ENCODE results near the gene LAMTOR2. TPM values are rescaled to one million over a fixed set of nuclear protein-coding genes. Genes with fewer than 3 reads are reported as not detected.

LAMTOR2 gene
- total and polyA plus RNA-seq, 2 donors (not counting 1 experiment from before 2014, with no cell fraction given): 56.3 to 84.7 TPM

DNA sequence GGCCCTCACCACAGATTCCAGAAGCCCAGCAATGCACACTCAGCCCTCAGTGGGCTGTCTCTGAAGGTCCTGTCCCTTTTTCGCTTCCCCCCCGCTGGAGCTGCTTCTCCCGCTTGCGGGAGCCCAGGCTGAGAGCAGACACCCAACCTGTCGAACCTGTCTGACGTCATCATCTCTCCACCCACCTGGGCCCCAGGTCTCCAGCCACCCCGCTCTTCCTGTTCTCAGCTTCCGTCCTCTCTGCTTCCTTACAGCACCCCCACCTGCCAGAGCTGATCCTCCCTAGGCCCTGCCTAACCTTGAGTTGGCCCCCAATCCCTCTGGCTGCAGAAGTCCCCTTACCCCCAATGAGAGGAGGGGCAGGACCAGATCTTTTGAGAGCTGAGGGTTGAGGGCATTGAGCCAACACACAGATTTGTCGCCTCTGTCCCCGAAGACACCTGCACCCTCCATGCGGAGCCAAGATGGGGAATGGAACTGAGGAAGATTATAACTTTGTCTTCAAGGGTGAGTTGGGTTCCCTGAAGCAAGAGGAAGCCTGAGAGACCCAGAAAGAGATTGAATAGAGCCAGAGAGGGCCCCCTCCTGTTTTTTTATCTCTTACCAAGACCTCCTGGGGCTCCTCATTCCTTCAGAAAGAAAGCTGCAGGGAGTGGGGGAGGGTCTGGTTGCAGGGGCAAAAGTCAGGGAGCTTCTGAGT lies 6.5 kb downstream of the LAMTOR2 start, which contains the start of gene RAB25:
Gene RAB25 (plus strand): TSS at position 224 of the 700 bp plus-strand sequence. CDS start 241 bp downstream, at position 465.
- DNase-seq (ENCODE audit: low read depth in 2 of 2): no peak
- no peak within 1 kb of the TSS for H3K27ac ChIP-seq (ENCODE audit: insufficient read depth, low read length)
- H3K27me3 ChIP-seq (ENCODE audit: control insufficient read depth, insufficient read depth, low read length): no peaks in the 10 kb centered on the region
- TF ChIP-seq EZH2 (IDR thresholded peaks at IDR 0.05; ENCODE audit: low read length, missing control alignments): no peak
- TF ChIP-seq, protein P1, sequence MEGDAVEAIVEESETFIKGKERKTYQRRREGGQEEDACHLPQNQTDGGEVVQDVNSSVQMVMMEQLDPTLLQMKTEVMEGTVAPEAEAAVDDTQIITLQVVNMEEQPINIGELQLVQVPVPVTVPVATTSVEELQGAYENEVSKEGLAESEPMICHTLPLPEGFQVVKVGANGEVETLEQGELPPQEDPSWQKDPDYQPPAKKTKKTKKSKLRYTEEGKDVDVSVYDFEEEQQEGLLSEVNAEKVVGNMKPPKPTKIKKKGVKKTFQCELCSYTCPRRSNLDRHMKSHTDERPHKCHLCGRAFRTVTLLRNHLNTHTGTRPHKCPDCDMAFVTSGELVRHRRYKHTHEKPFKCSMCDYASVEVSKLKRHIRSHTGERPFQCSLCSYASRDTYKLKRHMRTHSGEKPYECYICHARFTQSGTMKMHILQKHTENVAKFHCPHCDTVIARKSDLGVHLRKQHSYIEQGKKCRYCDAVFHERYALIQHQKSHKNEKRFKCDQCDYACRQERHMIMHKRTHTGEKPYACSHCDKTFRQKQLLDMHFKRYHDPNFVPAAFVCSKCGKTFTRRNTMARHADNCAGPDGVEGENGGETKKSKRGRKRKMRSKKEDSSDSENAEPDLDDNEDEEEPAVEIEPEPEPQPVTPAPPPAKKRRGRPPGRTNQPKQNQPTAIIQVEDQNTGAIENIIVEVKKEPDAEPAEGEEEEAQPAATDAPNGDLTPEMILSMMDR (conservative IDR thresholded peaks at IDR 0.05 in 1 of 2, IDR thresholded peaks at IDR 0.05 in 1 of 2; ENCODE audit: low read depth in 1 of 2, low read length in 2 of 2): no peak
- H2AFZ ChIP-seq (ENCODE audit: low read length): no peak within 1 kb of the TSS
- H3K4me3 ChIP-seq (replicated peaks in 1 of 4; ENCODE audit: control extremely low read depth in 1 of 4, insufficient read depth in 1 of 4, low read depth in 3 of 4, low read length in 4 of 4): no peak within 1 kb of the TSS
- H3K9ac ChIP-seq (ENCODE audit: insufficient read depth, low read length): no peak within 1 kb of the TSS
- H3K4me2 ChIP-seq (ENCODE audit: extremely low read depth, insufficient read depth, low read length): no peak within 1 kb of the TSS
- peaks cover 2% of the 10 kb centered on the region for H3K36me3 ChIP-seq (ENCODE audit: control insufficient read depth, insufficient read depth, low read length)
- no peaks in the 10 kb centered on the region for H3K9me3 ChIP-seq (ENCODE audit: control insufficient read depth, insufficient read depth, low read depth, low read length)
- H3K4me1 ChIP-seq (ENCODE audit: control insufficient read depth, extremely low read depth, insufficient read depth, low read length): no peaks in the 10 kb centered on the region
- no peaks in the 10 kb centered on the region for H4K20me1 ChIP-seq (ENCODE audit: control insufficient read depth, extremely low read depth, insufficient read depth, low read length)
- H3K79me2 ChIP-seq (ENCODE audit: control insufficient read depth, insufficient read depth, low read length): no peaks in the 10 kb centered on the region

DNA sequence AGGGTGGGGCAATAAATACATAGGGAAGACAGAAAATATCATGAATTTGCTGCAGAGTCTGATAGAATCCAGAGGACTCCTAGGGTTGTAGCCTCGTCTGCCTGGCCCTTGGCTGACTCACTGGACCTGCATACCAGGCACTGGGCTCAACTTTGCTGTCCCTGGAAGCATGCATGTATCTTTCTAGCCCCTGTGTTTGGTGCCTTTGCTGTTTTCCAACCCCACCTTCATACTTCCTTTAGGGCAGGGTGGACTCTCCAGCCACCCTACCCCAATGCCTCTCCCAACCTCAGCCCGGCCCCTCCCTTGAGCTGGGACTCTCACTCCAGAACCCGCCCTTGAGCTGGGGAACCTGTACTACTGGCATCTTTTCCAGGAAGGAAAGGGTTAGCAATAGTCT lies 7.6 kb downstream of the LAMTOR2 start:
- Histone ChIP-seq H3K4me2 (ENCODE audit: extremely low read depth, insufficient read depth, low read length) (no peak overlapping the region), H3K36me3 (ENCODE audit: control insufficient read depth, insufficient read depth, low read length) (peaks cover 2% of the 10 kb centered on the region), H3K27ac (ENCODE audit: insufficient read depth, low read length) (no peak overlapping the region), H3K9ac (ENCODE audit: insufficient read depth, low read length) (no peak overlapping the region), H3K4me3 (replicated peaks in 1 of 4; ENCODE audit: control extremely low read depth in 1 of 4, insufficient read depth in 1 of 4, low read depth in 3 of 4, low read length in 4 of 4) (no peak overlapping the region), H3K79me2 (ENCODE audit: control insufficient read depth, insufficient read depth, low read length) (no peaks in the 10 kb centered on the region), H3K27me3 (ENCODE audit: control insufficient read depth, insufficient read depth, low read length) (no peaks in the 10 kb centered on the region), H3K9me3 (ENCODE audit: control insufficient read depth, insufficient read depth, low read depth, low read length) (no peaks in the 10 kb centered on the region), H3K4me1 (ENCODE audit: control insufficient read depth, extremely low read depth, insufficient read depth, low read length) (no peaks in the 10 kb centered on the region), H4K20me1 (ENCODE audit: control insufficient read depth, extremely low read depth, insufficient read depth, low read length) (no peaks in the 10 kb centered on the region), H2AFZ (ENCODE audit: low read length) (no peak overlapping the region)
- TF ChIP-seq, protein P1 (conservative IDR thresholded peaks at IDR 0.05 in 1 of 2, IDR thresholded peaks at IDR 0.05 in 1 of 2; ENCODE audit: low read depth in 1 of 2, low read length in 2 of 2): no peak
- TF ChIP-seq EZH2 (IDR thresholded peaks at IDR 0.05; ENCODE audit: low read length, missing control alignments): no peak
- no peak for DNase-seq (ENCODE audit: low read depth in 2 of 2)

DNA sequence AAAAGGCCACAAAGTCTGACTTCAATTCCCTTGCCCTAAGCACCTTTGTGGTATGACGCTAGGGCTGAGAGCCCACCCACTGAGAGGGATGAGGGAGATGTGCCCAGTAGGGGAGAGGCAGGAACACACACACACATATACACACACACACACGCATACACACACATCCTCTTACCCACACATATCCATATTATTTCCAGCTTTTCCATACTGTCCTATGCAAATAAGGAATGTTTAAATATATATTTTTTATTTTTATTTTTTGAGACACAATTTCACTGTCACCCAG lies 9.4 kb downstream of the LAMTOR2 start:
- no peaks in the 10 kb centered on the region for H3K27me3 ChIP-seq (ENCODE audit: control insufficient read depth, insufficient read depth, low read length)

More for the DNA sequence above, 9.4 kb downstream of the LAMTOR2 start:
- Histone ChIP-seq H3K36me3 (ENCODE audit: control insufficient read depth, insufficient read depth, low read length) (no peaks in the 10 kb centered on the region), H3K4me1 (ENCODE audit: control insufficient read depth, extremely low read depth, insufficient read depth, low read length) (no peaks in the 10 kb centered on the region), H3K4me2 (ENCODE audit: extremely low read depth, insufficient read depth, low read length) (no peak overlapping the region), H3K9ac (ENCODE audit: insufficient read depth, low read length) (no peak overlapping the region), H3K4me3 (replicated peaks in 1 of 4; ENCODE audit: control extremely low read depth in 1 of 4, insufficient read depth in 1 of 4, low read depth in 3 of 4, low read length in 4 of 4) (no peak overlapping the region), H4K20me1 (ENCODE audit: control insufficient read depth, extremely low read depth, insufficient read depth, low read length) (no peaks in the 10 kb centered on the region), H3K9me3 (ENCODE audit: control insufficient read depth, insufficient read depth, low read depth, low read length) (no peaks in the 10 kb centered on the region), H2AFZ (ENCODE audit: low read length) (no peak overlapping the region), H3K27ac (ENCODE audit: insufficient read depth, low read length) (no peak overlapping the region), H3K79me2 (ENCODE audit: control insufficient read depth, insufficient read depth, low read length) (no peaks in the 10 kb centered on the region)
- peak in 1 of 2 donors; percentile 65 for DNase-seq (ENCODE audit: low read depth in 2 of 2)
- no peak for TF ChIP-seq EZH2 (IDR thresholded peaks at IDR 0.05; ENCODE audit: low read length, missing control alignments)
- TF ChIP-seq, protein P1 (conservative IDR thresholded peaks at IDR 0.05 in 1 of 2, IDR thresholded peaks at IDR 0.05 in 1 of 2; ENCODE audit: low read depth in 1 of 2, low read length in 2 of 2): no peak

All from fibroblast of lung (primary cell).